Stimulated activated CD4-positive, alpha-beta T cell treated with anti-CD3 and anti-CD28 coated beads, Interleukin-2, amount 100 ng/mL, for 24 hours (primary cell): ENCODE measurements around the gene SRPK2.

Experiments
- DNase-seq, 2 donors: peaks; one replicate each; pipeline ENCODE4 v3.0.0-alpha.2; 2020

SRPK2 gene

DNA sequence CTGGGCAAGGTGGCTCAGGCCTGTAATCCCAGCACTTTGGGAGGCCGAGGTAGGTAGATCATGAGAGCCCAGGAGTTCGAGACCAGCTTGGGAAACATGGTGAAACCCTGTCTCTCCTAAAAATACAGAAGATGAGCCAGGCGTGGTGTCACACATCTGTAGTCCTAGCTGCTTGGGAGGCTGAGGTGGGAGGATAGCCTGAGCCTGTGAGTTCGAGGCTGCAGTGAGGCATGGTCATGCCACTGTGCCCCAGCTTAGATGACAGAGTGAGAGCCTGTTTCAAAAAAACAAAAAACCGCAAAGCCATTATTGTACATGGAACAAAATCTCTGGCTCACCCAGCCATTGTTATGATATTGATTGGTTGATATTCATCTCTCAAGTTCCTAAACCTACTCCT is 321.0 kb downstream of the SRPK2 start:
- DNase-seq: no peak
